NB4 (cell line): ENCODE measurements around the gene ZNF574.
A peak's percentile ranks its signal among the peaks of the same experiment; 100 is the strongest.

Experiments
- DNase-seq: peaks from one replicate; pipeline ENCODE4 v3.0.0; 2010; ENCODE audit warnings: low read depth
- H3K4me3 ChIP-seq: one replicate; pipeline ENCODE4 v1.5.1; 2011; ENCODE audit warnings: mild to moderate bottlenecking, low read depth, low read length, moderate library complexity
- CTCF ChIP-seq: IDR thresholded peaks from one replicate; pipeline ENCODE4 v1.5.1; 2012; ENCODE audit warnings: low read depth, low read length
- MYC ChIP-seq: IDR thresholded peaks from 2 replicates; pipeline ENCODE4 v1.6.1; 2011; ENCODE audit warnings: low read depth, low read length
- POLR2A ChIP-seq: IDR thresholded peaks from 2 replicates; pipeline ENCODE4 v1.6.1; 2011; ENCODE audit warnings: mild to moderate bottlenecking; ENCODE audit not compliant: insufficient read length; ENCODE audit errors: extremely low read depth
- TF ChIP-seq, protein P1 (sequence below): IDR thresholded peaks from 2 replicates; pipeline ENCODE4 v1.6.1; 2011; ENCODE audit warnings: low read depth, low read length

Gene ZNF574, protein sequence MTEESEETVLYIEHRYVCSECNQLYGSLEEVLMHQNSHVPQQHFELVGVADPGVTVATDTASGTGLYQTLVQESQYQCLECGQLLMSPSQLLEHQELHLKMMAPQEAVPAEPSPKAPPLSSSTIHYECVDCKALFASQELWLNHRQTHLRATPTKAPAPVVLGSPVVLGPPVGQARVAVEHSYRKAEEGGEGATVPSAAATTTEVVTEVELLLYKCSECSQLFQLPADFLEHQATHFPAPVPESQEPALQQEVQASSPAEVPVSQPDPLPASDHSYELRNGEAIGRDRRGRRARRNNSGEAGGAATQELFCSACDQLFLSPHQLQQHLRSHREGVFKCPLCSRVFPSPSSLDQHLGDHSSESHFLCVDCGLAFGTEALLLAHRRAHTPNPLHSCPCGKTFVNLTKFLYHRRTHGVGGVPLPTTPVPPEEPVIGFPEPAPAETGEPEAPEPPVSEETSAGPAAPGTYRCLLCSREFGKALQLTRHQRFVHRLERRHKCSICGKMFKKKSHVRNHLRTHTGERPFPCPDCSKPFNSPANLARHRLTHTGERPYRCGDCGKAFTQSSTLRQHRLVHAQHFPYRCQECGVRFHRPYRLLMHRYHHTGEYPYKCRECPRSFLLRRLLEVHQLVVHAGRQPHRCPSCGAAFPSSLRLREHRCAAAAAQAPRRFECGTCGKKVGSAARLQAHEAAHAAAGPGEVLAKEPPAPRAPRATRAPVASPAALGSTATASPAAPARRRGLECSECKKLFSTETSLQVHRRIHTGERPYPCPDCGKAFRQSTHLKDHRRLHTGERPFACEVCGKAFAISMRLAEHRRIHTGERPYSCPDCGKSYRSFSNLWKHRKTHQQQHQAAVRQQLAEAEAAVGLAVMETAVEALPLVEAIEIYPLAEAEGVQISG

GRCh38 chr19:42075616-42076379, at the start of gene ZNF574:
Gene ZNF574 (plus strand): TSS chr19:42076166. CDS start chr19:42078607, 2,441 bp downstream.
- peak within 1 kb of the TSS; percentile 93 for H3K4me3 ChIP-seq
- TF ChIP-seq POLR2A (peak; percentile 70), CTCF (no peak), MYC (peak; percentile 80)
- TF ChIP-seq, protein P1, sequence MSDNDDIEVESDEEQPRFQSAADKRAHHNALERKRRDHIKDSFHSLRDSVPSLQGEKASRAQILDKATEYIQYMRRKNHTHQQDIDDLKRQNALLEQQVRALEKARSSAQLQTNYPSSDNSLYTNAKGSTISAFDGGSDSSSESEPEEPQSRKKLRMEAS = no peak
- peak; percentile 98 for DNase-seq

DNA sequence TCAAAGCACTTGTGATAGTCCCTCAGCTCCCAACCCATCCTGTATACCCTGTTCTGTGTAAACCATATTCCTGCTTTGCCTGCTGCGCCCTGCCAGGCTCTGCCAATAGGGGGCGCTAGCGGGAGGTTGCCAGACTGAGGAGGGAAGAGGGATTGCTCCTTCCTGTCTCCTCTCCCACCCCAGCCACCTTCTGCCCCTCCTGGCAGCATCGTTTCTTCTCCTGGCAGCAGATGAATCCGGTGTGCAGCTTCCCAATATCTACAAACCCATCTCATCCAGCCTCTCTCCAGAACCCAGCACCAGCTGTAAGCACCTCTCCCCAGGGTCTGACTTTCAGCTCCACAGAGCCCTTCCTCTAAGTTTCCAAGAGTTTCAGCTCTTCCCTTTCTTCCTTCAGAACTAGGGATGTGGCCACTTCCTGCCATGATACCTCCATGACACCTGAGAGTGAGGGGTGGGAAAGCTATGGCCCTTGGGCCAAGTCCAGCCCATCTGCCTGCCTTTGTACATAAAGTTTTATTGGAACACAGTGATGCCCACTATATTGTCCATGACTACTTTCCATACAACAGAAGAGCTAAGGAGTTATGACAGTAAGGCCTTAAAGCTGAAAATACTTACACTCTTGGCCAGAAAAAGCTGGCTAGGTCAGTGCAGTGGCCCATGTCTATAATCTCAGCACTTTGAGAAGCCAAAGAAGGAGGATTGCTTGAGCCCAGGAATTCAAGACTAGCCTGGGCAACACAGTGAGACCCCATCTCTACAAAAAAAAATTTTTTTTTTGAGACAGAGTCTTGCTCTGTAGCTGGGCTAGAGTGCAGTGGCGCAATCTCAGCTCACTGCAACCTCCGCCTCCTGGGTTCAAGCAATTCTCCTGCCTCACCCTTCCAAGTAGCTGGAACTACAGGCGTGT, 47.4 kb upstream of the ZNF574 start:
- TF ChIP-seq CTCF (peak; percentile 82), MYC (no peak)
- peak; percentile 20 for DNase-seq
- H3K4me3 ChIP-seq = no peak overlapping the region

- no peak overlapping the region for H3K4me3 ChIP-seq
- DNase-seq = no peak
- no peak for TF ChIP-seq MYC
- TF ChIP-seq, protein P1 = no peak
- no peak for TF ChIP-seq CTCF
- no peak for TF ChIP-seq POLR2A
Measured at GRCh38 chr19:42030645-42031440, 45.1 kb upstream of the ZNF574 start.

GRCh38 chr19:42032431-42032830, 43.5 kb upstream of the ZNF574 start:
- DNase-seq = no peak
- no peak overlapping the region for H3K4me3 ChIP-seq
- TF ChIP-seq, protein P1 = no peak
- TF ChIP-seq MYC (no peak), CTCF (no peak), POLR2A (no peak)
